ENCODE results near the gene GABRG3.

GRCh38 chr15:27473845-27474244, 502.9 kb downstream of the GABRG3 start:
- TF ChIP-seq ZC3H10 (CRISPR knock-in tag; IDR thresholded peaks at IDR 0.05) = no peak
- no peak for TF ChIP-seq CREB5 (CRISPR knock-in tag; IDR thresholded peaks at IDR 0.05; ENCODE audit: low read depth)

Measured in SK-N-SH treated with all-trans-retinoic acid at 6 μM for 48 hours (cell line).